ENCODE measurements around the gene HBM. TPM values are rescaled to one million over a fixed set of nuclear protein-coding genes. Genes with fewer than 3 reads are reported as not detected.
"Not testable (repeated sequence)": the region's sequence is repeated elsewhere in the genome, so short reads cannot be mapped to it uniquely, and the experiment has no call there.

HBM gene
- total RNA-seq, 2 donors from 2014 or later: 0.90 to 1.5 TPM

DNA sequence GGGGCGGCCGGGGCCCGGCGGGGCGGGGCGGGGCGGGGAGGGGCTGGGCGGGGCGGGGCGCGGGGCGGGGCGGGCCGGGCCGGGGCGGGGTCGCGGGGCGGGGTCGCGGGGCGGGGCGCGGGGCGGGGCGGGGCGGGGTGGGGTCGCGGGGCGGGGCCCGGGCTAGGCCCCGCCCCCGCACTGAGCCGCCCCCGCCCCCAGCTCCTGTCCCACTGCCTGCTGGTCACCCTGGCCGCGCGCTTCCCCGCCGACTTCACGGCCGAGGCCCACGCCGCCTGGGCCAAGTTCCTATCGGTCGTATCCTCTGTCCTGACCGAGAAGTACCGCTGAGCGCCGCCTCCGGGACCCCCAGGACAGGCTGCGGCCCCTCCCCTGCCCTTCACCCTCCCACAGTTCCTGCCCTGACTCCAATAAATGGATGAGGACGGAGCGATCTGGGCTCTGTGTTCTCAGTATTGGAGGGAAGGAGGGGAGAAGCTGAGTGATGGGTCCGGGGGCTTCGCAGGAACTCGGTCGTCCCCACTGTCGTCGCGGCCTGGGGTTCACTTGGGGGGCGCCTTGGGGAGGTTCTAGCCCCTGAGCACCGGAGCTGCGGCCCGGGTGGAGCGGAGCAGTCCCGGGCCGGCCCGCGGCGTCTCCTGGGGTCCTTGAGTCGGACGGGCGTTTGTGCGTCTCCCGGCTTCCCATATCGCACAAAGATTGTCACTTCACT, 795 bp upstream of the HBM start:
- intact Hi-C loops (cut with DNase I): no loop called here
- no peak for DNase-seq (ENCODE audit: low spot score)

DNA sequence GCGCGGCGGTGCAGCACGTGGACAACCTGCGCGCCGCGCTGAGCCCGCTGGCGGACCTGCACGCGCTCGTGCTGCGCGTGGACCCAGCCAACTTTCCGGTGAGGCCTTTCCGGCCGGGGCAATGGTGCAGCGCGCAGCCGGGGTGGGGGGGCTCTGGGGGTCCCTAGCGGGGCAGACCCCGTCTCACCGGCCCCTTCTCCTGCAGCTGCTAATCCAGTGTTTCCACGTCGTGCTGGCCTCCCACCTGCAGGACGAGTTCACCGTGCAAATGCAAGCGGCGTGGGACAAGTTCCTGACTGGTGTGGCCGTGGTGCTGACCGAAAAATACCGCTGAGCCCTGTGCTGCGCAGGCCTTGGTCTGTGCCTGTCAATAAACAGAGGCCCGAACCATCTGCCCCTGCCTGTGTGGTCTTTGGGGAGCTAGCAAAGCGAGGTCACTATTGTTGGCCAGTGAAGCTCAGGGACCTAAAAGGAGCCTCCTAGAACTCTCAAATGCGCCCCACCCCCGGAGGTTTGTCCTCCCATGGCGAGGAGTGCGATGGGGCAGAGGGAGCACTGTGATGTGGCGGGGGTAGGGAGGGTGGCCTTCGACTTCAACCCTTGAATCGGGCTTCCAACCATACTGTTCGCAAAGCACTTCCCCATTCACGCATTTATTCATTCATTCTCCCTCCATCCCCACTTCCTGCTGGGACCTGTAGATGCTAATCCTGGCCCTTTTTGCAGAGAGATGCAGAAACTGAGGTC, 770 bp downstream of the HBM start:
- intact Hi-C loops (cut with DNase I): no loop called here

DNA sequence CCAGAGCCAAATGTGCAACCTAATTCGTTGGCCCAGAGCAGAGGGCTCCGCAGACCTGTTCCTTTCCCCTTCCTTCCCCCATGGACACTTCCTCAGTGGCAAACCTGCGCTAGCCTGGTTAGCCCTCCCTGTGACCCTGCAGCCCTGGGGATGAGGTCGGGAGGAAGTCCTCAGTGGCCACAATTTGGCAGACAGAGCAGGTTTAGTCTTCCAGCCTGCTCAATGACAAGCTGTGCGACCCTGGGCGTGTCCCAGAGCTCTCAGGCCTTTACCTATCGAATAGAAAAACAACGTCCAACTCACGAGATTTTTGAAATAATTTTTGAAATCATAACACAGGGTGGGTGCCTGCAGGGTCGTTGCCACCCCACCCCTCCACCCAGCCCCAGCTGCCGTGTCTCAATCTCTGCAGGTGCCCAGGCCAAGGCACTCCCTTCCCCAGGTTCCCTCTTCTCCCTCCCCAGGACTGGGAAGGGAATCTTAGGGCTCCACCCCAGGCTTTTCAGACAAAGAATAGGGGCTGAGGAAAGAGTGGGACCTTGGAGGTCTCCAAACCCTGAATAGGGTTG, 1.4 kb downstream of the HBM start:
- no peak for DNase-seq (ENCODE audit: low spot score)
- intact Hi-C loops (cut with DNase I): no loop called here

More for the DNA sequence above, 770 bp downstream of the HBM start:
- no peak for DNase-seq (ENCODE audit: low spot score)

DNA sequence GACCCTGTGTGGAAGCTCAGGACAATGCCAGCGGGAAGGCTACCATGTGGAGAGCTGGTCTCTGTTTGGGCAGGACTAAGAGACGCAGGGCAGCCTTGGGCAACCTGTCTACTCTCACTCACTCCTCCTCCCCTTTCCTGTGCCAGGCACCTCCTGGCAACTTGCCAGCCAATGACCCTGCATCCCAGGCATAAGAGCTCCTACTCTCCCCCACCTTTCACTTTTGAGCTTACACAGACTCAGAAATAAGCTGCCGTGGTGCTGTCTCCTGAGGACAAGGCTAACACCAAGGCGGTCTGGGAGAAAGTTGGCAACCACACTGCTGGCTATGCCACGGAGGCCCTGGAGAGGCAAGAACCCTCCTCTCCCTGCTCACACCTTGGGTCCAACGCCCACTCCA, 2.6 kb downstream of the HBM start:
- intact Hi-C loops (cut with DNase I): no loop called here
- DNase-seq (ENCODE audit: low spot score): no peak

DNA sequence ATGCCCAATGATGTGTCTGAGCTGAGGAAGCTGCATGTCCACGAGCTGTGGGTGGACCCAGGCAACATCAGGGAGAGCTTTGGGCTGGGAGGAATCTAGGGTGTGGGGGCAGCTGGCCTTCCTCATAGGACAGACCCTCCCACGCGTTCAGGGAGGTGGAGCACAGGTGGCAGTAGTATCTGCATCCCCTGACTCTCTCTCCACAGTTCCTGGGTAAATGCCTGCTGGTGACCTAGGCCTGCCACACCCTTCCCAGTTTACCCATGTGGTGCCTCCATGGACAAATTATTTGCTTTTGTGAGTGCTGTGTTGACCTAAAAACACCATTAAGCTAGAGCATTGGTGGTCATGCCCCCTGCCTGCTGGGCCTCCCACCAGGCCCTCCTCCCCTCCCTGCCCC, 3.2 kb downstream of the HBM start:
- no peak for DNase-seq (ENCODE audit: low spot score)
- intact Hi-C loops (cut with DNase I): no loop called here

DNA sequence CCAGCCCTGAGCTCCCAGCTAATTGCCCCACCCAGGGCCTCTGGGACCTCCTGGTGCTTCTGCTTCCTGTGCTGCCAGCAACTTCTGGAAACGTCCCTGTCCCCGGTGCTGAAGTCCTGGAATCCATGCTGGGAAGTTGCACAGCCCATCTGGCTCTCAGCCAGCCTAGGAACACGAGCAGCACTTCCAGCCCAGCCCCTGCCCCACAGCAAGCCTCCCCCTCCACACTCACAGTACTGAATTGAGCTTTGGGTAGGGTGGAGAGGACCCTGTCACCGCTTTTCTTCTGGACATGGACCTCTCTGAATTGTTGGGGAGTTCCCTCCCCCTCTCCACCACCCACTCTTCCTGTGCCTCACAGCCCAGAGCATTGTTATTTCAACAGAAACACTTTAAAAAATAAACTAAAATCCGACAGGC, 4.3 kb downstream of the HBM start:
- intact Hi-C loops (cut with DNase I); DNase-seq (ENCODE audit: low spot score): not testable (repeated sequence)

DNA sequence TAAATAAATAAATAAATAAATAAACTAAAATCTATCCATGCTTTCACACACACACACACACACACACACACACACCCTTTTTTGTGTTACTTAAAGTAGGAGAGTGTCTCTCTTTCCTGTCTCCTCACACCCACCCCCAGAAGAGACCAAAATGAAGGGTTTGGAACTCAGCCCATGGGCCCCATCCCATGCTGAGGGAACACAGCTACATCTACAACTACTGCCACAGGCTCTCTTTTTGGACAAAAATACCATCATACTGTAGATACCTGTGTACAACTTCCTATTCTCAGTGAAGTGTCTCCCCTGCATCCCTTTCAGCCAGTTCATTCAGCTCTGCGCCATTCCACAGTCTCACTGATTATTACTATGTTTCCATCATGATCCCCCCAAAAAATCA, 5.0 kb downstream of the HBM start:
- intact Hi-C loops (cut with DNase I): no loop called here

DNA sequence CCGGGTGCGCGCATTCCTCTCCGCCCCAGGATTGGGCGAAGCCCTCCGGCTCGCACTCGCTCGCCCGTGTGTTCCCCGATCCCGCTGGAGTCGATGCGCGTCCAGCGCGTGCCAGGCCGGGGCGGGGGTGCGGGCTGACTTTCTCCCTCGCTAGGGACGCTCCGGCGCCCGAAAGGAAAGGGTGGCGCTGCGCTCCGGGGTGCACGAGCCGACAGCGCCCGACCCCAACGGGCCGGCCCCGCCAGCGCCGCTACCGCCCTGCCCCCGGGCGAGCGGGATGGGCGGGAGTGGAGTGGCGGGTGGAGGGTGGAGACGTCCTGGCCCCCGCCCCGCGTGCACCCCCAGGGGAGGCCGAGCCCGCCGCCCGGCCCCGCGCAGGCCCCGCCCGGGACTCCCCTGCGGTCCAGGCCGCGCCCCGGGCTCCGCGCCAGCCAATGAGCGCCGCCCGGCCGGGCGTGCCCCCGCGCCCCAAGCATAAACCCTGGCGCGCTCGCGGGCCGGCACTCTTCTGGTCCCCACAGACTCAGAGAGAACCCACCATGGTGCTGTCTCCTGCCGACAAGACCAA, 6.7 kb downstream of the HBM start, which contains the start of gene HBA2:
Gene HBA2, plus strand, starts transcription at position 503 of the 568 bp plus-strand sequence. Its CDS starts 37 bp downstream, at position 540.
- DNase-seq (ENCODE audit: low spot score); intact Hi-C loops (cut with DNase I): not testable (repeated sequence)

More for the DNA sequence above, 5.0 kb downstream of the HBM start:
- no peak for DNase-seq (ENCODE audit: low spot score)

DNA sequence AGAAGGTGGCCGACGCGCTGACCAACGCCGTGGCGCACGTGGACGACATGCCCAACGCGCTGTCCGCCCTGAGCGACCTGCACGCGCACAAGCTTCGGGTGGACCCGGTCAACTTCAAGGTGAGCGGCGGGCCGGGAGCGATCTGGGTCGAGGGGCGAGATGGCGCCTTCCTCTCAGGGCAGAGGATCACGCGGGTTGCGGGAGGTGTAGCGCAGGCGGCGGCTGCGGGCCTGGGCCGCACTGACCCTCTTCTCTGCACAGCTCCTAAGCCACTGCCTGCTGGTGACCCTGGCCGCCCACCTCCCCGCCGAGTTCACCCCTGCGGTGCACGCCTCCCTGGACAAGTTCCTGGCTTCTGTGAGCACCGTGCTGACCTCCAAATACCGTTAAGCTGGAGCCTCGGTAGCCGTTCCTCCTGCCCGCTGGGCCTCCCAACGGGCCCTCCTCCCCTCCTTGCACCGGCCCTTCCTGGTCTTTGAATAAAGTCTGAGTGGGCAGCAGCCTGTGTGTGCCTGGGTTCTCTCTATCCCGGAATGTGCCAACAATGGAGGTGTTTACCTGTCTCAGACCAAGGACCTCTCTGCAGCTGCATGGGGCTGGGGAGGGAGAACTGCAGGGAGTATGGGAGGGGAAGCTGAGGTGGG, 7.6 kb downstream of the HBM start:
- intact Hi-C loops (cut with DNase I); DNase-seq (ENCODE audit: low spot score): not testable (repeated sequence)

DNA sequence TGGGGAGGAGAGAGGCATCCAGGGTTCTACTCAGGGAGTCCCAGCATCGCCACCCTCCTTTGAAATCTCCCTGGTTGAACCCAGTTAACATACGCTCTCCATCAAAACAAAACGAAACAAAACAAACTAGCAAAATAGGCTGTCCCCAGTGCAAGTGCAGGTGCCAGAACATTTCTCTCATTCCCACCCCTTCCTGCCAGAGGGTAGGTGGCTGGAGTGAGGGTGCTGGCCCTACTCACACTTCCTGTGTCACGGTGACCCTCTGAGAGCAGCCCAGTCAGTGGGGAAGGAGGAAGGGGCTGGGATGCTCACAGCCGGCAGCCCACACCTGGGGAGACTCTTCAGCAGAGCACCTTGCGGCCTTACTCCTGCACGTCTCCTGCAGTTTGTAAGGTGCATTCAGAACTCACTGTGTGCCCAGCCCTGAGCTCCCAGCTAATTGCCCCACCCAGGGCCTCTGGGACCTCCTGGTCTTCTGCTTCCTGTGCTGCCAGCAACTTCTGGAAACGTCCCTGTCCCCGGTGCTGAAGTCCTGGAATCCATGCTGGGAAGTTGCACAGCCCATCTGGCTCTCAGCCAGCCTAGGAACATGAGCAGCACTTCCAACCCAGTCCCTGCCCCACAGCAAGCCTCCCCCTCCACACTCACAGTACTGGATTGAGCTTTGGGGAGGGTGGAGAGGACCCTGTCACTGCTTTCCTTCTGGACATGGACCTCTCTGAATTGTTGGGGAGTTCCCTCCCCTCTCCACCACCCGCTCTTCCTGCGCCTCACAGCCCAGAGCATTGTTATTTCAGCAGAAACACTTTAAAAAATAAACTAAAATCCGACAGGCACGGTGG, 8.4 kb downstream of the HBM start:
- intact Hi-C loops (cut with DNase I); DNase-seq (ENCODE audit: low spot score): not testable (repeated sequence)

DNA sequence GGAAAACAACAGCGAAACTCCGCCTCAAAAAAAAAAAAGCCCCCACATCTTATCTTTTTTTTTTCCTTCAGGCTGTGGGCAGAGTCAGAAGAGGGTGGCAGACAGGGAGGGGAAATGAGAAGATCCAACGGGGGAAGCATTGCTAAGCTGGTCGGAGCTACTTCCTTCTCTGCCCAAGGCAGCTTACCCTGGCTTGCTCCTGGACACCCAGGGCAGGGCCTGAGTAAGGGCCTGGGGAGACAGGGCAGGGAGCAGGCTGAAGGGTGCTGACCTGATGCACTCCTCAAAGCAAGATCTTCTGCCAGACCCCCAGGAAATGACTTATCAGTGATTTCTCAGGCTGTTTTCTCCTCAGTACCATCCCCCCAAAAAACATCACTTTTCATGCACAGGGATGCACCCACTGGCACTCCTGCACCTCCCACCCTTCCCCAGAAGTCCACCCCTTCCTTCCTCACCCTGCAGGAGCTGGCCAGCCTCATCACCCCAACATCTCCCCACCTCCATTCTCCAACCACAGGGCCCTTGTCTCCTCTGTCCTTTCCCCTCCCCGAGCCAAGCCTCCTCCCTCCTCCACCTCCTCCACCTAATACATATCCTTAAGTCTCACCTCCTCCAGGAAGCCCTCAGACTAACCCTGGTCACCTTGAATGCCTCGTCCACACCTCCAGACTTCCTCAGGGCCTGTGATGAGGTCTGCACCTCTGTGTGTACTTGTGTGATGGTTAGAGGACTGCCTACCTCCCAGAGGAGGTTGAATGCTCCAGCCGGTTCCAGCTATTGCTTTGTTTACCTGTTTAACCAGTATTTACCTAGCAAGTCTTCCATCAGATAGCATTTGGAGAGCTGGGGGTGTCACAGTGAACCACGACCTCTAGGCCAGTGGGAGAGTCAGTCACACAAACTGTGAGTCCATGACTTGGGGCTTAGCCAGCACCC, 9.5 kb downstream of the HBM start:
- no peak for DNase-seq (ENCODE audit: low spot score)
- intact Hi-C loops (cut with DNase I): no loop called here

DNA sequence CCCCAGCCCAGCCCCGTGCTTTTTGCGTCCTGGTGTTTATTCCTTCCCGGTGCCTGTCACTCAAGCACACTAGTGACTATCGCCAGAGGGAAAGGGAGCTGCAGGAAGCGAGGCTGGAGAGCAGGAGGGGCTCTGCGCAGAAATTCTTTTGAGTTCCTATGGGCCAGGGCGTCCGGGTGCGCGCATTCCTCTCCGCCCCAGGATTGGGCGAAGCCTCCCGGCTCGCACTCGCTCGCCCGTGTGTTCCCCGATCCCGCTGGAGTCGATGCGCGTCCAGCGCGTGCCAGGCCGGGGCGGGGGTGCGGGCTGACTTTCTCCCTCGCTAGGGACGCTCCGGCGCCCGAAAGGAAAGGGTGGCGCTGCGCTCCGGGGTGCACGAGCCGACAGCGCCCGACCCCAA, 10.2 kb downstream of the HBM start:
- intact Hi-C loops (cut with DNase I); DNase-seq (ENCODE audit: low spot score): not testable (repeated sequence)

DNA sequence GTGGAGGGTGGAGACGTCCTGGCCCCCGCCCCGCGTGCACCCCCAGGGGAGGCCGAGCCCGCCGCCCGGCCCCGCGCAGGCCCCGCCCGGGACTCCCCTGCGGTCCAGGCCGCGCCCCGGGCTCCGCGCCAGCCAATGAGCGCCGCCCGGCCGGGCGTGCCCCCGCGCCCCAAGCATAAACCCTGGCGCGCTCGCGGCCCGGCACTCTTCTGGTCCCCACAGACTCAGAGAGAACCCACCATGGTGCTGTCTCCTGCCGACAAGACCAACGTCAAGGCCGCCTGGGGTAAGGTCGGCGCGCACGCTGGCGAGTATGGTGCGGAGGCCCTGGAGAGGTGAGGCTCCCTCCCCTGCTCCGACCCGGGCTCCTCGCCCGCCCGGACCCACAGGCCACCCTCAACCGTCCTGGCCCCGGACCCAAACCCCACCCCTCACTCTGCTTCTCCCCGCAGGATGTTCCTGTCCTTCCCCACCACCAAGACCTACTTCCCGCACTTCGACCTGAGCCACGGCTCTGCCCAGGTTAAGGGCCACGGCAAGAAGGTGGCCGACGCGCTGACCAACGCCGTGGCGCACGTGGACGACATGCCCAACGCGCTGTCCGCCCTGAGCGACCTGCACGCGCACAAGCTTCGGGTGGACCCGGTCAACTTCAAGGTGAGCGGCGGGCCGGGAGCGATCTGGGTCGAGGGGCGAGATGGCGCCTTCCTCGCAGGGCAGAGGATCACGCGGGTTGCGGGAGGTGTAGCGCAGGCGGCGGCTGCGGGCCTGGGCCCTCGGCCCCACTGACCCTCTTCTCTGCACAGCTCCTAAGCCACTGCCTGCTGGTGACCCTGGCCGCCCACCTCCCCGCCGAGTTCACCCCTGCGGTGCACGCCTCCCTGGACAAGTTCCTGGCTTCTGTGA, 11.0 kb downstream of the HBM start, which contains the start of gene HBA1:
Gene HBA1, plus strand, starts transcription at position 204 of the 906 bp plus-strand sequence. Its CDS starts 37 bp downstream, at position 241.
- intact Hi-C loops (cut with DNase I); DNase-seq (ENCODE audit: low spot score): not testable (repeated sequence)

DNA sequence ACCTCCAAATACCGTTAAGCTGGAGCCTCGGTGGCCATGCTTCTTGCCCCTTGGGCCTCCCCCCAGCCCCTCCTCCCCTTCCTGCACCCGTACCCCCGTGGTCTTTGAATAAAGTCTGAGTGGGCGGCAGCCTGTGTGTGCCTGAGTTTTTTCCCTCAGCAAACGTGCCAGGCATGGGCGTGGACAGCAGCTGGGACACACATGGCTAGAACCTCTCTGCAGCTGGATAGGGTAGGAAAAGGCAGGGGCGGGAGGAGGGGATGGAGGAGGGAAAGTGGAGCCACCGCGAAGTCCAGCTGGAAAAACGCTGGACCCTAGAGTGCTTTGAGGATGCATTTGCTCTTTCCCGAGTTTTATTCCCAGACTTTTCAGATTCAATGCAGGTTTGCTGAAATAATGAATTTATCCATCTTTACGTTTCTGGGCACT, 11.6 kb downstream of the HBM start:
- no peak for DNase-seq (ENCODE audit: low spot score)
- intact Hi-C loops (cut with DNase I): no loop called here

DNA sequence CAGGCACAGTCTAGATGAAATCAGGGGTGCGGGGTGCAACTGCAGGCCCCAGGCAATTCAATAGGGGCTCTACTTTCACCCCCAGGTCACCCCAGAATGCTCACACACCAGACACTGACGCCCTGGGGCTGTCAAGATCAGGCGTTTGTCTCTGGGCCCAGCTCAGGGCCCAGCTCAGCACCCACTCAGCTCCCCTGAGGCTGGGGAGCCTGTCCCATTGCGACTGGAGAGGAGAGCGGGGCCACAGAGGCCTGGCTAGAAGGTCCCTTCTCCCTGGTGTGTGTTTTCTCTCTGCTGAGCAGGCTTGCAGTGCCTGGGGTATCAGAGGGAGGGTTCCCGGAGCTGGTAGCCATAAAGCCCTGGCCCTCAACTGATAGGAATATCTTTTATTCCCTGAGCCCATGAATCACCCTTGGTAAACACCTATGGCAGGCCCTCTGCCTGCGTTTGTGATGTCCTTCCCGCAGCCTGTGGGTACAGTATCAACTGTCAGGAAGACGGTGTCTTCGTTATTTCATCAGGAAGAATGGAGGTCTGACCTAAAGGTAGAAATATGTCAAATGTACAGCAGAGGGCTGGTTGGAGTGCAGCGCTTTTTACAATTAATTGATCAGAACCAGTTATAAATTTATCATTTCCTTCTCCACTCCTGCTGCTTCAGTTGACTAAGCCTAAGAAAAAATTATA, 12.3 kb downstream of the HBM start:
- DNase-seq (ENCODE audit: low spot score): no peak
- intact Hi-C loops (cut with DNase I): no loop called here

DNA sequence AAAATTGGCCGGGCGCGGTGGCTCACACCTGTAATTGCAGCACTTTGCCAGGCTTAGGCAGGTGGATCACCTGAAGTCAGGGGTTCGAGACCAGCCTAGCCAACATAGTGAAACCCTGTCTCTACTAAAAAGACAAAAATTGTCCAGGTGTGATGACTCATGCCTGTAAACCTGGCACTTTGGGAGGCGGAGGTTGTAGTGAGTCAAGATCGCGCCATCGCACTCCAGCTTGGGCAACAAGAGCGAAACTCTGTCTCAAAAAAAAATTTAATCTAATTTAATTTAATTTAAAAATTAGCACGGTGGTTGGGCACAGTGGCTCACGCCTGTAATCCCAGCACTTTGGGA, 12.9 kb downstream of the HBM start:
- intact Hi-C loops (cut with DNase I): no loop called here
- no peak for DNase-seq (ENCODE audit: low spot score)

All from posterior vena cava (tissue), 2 donors.